Activated naive CD4-positive, alpha-beta T cell treated with anti-CD3 and anti-CD28 coated beads, Interleukin-2, amount 50 U/mL, for 16 hours (primary cell): ENCODE results near the gene PGGHG.
"Not testable (repeated sequence)": the region's sequence is repeated elsewhere in the genome, so short reads cannot be mapped to it uniquely, and the experiment has no call there.

ENCODE experiments used
- DNase-seq: peaks from one replicate; pipeline ENCODE4 v3.0.0-alpha.2; 2020

The PGGHG gene

DNA sequence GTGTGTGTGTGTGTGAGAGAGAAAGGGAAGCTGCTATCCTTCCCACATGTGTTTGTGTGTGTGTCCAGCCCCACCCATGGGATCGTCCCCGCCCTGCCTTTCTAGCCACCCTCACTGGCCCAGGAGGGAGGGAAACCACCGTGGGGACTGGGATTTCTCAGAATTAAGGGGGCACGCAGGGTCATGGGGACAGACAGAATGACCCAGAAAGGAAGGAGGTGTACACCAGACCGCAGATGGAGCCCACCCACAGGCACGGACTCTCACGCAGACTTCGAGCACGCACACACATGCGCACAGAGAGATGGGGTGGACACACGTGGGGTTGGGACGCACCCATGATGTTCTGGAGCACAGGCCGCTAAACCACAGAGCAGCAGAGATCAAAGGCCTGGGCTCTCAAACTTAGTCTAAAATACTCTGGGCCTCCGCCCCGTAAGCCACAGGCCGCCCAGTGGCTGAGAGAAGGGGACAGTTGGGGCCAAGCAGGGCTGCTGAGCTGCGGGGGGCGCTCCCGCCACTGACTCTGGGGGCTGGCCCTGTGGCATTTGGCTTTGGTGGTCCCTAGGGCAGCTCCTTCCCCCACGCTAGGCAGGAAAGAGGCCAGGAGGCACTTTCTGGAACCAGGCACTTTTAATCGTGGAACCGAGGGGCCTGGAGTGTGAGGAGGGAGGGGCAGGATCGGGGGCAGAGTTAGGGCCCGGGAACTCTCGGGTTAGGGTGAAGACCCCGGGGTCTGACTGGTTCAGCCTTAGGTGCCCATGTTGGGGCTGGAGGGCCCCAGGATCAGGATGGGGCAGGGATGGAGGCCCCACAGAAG is 8.9 kb downstream of the PGGHG start:
- peak; percentile 15 for DNase-seq

DNA sequence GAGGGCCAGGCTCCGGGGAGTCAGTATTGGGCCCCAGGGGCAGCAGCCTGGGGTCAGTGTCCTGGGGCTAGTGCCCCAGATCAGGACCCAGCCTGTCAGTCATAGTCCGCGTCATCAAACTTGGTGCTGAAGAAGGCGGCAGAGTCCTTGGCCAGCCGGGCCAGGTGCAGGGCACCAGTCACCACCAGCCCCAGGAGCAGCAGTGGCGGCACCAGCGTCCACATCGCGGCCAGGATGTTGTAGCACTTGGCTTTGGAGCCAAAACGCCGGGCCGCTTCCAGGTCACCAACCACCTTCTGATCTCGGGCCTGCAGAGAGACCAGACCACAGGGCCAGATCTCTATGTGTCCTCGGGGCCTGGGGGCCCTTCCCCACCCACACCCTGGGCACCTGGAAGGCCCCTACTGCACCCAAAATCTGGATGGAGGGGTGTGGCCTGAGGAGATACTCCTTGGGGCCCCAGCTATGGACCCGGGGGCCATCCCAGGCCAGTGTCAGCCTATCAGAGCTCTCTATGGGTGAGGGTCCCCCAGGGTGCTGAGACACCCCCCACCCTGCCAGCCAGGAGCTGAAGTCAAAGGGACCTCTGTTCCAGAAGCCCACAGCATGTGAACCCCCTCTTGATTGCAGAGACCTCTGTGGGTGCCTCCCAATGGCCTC is 9.6 kb downstream of the PGGHG start:
- peak; percentile 9 for DNase-seq

DNA sequence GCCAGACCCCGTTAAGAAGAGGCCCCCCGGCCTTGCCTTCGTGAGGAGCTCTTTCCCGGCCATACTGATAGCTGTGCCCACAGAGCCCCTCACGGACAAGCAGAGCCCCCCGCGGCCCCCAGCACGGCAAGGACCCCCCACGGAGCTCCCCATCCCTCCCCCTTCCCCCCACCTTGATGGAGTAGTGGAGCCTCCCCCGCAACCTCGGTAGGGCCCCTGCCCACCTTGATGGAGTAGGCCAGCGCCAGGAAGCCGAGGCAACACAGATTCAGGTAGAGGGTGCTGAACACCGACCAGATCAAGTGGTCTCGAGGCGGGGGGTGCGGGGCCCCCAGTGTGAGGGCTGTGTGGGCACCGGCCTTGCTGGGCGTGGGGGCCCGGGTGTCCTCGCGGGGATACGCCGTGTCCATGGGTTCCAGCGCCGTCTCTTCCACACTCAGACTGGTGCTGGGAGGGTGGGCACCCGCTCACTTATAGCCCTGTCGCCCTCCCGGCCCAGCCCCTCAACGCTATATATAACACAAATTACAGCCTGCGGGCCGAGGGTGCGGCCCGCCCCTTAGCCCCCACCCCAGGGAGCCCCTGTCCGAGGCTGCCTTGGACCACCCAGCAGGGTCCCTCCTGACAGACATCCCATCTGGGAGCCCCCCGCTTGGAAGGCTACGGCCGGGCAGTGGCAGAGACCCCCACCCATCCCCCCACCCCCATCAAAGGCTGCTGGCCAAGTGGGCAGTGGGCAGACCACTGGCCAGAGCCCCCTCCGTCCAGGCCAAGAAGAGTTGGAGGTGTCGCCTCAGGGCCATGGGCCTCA is 10.4 kb downstream of the PGGHG start, which contains the start of gene IFITM5:
TSS of gene IFITM5 (minus strand) at position 446 of the 811 bp plus-strand sequence. CDS start at position 410, 36 bp downstream.
- peak; percentile 10 for DNase-seq

DNA sequence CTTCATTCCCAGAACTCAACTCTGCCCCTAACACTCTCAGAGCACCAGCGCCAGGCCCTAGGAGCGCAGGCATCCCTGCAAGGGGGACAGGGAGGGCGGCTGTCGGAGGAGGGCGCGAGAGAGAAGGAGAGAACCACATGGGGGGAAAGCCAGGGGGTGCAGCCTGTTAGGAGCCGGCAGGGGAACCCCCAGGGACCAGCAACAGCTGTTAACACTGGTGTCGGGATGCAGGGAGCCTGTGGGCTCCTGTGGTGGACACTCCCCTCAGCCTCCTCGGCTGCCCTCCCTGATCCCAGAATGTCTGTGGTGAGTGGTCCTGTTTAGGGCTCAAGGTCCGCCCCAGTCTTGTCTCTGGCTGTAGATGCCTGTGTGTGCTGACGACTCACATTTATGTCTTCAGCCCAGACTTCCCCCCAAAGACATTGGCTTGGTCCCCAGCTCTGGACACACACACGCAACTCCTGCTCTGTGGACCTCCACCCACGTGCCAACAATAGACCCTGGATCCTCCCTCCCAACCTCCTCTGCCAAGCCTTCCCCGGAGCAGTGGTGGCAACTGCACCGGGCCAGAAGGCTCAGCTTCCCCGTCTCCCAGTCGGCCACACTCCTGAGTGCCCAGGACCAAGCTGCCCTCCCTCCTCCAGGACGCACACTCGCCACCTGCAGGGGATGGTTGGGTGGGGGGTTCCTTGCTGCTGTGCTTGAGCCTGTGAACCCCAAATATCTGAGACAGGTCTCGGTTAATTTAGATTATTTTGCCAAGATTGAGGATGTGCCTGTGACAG is 11.2 kb downstream of the PGGHG start:
- no peak for DNase-seq

DNA sequence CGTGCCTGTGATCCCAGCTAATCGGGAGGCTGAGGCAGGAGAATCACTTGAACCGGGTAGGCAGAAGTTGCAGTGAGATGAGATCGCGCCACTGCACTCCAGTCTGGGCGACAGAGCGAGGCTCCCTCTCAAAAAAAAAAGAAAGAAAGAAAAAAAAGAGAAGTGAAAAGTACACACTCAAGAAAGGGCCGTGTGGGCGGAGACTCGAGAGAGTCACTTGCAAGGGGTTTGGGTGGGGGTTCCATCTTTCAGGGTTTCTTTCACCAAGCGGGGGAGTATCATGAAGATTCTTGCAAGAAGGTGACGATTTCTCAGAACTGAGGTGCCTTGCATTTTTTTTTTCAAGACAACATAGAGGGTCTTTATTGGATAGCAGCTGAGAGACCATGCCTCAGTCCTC is 14.4 kb downstream of the PGGHG start:
- DNase-seq: no peak

DNA sequence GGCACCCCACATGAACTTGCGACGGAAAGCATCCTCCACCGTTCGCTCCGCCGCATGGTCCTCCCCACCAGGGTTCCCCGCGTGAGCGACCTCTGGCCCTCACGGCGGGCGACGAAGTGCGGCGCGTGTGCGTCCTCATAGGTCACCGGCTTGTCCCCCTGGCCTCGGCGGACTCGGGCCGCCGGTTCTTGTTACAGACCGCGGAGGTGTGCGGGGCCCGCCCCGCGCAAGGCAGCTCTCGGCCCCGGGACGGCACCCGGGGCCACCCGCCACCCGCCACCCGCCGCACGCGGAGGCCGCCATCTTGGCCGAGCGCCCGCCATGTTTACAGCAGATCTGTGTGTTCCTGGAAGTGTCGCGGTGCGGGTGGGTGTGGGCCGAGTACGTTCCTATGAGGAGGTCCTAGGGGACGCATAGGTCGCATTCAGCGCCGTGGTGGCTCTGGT is 15.2 kb downstream of the PGGHG start:
- no peak for DNase-seq

DNA sequence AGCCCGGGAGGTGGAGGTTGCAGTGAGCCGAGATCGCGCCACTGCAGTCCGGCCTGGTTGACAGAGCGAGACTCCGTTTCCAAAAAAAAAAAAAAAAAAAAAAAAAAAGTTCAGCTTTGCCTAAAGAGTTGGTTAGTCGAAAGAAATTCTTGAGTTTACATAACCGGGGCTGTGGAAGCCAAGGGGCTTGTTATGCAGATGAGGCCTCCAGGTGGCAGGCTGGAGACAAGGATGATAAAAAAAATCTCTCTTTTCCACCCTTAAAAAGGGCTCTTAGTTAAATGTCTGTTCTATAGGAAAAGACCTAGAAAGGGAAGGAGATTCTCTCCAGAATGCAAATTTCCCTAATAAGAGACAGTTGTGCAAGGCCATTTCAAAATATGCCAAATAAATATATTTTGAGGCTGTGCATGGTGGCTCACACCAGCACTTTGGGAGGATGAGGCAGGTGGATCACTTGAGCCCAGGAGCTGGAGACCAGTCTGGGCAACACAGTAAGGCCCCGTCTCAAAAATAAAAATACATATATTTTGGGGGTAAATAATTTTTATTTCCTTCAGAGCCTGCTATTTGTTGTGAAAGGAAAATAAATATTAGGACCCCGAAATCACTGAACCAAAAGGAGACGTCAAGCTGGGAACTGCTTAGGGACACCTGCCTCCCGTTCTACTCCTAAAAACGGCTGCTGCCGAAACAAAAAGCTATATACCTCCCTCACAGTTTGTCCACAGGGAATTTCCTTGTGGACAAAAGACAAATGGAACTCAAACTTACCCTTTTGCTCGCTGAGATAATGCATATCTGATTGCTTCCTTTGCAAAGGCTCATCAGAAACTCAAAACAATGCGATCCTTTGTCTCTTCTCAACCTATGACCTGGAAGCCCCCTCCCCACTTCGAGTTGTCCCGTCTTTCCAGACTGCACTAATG is 16.3 kb downstream of the PGGHG start:
- DNase-seq: peak; percentile 65

DNA sequence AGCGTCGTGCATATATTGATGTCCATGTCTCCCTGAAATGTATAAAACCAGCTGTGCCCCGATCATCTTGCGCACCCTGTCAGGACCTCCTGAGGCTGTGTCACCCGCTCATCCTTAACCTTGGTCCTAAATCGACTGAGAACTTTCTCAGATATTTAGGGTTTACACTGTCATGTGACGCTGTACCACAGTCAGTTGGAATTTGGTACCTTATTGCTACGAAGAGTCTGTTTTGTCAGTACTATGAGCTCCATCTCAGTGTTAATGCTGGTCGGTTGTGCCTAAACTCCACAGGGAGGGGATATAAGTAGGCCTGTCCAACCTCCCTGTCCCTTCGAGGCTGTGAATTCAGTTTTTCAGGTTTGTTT is 16.9 kb downstream of the PGGHG start:
- no peak for DNase-seq

DNA sequence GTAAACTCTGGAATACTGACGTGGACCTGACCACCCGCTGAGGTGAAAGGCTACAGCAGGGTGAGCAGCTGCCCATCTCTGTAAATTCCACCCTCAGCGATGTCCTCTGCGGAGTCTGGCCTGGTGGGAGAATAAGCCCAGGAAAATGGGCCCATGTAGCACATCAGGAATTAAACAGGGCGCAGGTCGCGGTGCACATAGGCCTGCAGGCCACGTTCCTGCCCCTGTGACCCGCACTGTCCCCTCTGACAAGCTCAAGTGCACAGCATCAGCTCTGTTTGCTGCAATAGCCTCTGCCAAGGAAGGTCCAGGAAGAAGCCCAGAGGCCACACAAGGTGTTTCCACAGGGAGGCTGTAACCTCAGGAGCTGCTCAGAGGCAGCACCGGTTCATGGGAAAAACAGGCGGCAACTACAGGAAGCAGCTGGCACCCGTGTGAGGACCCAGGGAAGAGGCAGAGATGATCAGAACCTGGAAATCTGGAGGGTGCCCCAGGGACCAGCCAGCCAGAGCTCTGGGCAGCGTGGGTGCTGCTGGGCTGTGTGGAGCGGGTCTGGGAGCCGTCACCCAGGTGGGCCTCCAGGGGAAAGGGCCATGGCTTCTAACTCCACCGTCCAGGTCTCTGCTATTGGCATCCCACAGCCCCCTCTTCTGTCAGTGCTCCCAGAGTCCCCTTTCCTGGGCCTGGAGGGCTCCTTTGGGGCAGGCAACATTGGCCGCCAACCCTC is 17.9 kb downstream of the PGGHG start:
- DNase-seq: no peak

DNA sequence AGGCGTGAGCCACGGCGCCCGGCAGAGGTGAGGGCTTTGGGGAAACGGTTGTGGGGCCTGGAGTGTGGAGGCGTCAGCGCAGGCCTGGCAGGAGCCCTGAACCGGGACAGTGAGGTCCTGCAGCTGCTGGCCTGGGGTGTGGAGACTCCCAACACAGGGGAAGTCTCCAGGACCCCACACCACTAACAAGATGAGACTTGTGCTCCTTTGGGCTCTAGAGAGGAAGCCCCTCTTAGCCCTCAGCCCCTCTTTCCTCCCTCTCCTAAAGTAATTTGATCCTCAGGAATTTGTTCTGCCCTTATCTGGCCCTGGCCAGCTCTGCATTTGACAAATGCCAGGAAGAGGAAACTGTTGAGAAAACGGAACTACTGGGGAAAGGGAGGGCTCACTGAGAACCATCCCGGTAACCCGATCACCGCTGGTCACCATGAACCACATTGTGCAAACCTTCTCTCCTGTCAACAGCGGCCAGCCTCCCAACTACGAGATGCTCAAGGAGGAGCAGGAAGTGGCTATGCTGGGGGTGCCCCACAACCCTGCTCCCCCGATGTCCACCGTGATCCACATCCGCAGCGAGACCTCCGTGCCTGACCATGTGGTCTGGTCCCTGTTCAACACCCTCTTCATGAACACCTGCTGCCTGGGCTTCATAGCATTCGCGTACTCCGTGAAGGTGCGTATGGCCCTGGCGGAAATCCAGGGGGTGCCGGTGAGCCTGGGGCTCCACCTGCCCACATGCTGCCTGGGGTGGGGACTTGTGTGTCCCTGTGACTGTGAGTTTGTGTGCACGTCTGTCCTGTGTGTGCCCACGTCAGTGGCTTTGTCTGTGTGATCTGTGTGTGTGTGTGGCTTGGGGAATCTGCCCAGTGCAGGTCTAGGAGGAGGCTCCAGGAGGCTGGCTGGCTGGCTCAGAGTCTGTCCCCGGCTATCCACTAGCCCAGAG is 19.1 kb downstream of the PGGHG start, which contains the start of gene IFITM2:
TSS of gene IFITM2 (plus strand) at position 51 of the 943 bp plus-strand sequence. CDS start at position 428, 377 bp downstream.
- not testable (repeated sequence) for DNase-seq

DNA sequence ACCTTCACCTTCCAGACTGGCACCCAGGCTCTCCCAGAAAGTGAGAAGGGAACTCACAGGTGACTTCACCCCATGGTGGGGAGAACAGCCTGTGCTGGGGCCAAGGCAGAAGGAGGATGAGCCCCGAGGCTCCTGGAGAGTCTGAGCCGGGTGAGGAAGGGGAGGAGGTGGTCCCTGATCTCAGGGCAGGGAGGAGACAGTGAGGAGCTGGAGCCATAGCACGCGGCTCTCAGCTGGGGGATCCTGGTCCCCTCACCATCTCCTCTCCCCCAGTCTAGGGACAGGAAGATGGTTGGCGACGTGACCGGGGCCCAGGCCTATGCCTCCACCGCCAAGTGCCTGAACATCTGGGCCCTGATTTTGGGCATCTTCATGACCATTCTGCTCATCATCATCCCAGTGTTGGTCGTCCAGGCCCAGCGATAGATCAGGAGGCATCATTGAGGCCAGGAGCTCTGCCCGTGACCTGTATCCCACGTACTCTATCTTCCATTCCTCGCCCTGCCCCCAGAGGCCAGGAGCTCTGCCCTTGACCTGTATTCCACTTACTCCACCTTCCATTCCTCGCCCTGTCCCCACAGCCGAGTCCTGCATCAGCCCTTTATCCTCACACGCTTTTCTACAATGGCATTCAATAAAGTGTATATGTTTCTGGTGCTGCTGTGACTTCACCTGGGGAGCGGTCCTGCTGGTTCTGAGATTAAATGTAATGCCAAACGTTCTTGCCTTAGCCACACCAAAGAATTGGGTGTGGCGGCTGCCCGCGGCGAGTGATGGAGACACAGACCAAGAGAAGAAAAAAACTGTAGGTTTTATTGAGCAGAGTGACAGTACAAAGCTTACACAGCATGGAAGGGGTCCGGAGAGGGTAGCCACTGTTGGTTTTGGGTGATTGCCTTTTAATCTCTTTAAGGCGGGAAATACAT is 20.1 kb downstream of the PGGHG start:
- DNase-seq: not testable (repeated sequence)

DNA sequence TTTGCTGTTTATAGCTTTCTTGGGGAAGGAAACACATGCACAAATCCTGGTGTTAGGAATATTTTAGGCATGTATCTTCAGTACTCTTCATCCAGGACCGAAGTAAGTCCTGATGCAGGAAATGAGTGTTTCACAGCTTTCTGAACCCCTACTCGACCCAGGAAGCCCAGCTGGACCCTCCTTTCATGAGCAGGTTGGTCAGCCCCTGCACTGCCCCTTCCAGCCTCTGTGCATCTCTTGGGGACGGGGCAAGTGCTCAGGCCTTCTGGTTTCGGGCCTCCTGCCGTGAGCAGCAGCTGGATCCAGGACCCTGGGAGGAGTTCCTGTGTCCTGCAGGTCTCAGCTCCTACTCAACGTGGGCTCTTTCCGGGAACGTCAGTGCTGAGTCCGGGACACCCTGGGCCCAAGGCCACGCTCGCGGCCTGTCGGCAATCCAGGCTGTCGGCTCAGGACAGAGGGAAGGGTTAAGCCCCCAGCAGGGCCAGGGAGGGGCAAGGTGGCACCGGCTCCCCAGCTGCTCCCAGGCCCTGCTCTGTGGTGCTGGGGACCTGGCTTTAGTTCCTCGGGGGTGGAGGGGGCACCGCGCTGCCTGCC is 21.1 kb downstream of the PGGHG start:
- not testable (repeated sequence) for DNase-seq

DNA sequence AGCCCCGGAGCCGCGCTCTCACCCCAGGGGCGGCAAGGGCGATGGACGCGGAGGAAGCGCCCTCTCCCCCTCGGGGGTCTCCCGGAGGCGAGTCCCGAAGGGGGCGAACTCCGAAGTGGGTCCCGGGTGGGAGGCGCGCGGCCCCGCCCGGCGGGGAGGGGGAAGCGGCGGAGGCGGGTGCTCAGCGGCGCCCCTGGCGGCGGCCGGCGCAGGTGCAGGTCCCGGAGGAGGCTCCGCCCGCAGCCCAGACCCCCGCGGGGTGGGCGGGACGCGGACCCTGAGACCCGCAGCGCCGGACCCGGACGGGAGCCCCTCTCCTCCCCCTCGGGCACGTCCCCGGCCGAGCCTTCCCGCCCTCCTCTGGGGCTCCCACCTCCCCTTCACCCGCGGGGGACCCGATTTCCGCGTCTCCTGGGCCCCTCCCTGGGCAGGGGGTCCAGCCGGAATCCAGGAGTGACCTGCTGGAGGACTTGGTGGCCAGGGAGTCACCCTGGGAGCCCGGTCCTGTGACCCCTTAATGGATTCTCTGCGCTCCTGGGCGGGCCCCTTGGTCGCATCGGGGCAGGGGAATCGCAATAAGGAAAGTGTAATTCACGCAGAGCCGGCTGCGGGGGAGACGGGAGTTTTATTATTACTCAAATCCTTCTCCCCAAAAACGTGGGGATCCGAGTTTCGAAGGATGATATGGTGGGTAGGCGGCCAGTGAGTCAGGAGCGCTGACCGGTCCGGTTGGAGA is 22.3 kb downstream of the PGGHG start:
- DNase-seq: not testable (repeated sequence)

DNA sequence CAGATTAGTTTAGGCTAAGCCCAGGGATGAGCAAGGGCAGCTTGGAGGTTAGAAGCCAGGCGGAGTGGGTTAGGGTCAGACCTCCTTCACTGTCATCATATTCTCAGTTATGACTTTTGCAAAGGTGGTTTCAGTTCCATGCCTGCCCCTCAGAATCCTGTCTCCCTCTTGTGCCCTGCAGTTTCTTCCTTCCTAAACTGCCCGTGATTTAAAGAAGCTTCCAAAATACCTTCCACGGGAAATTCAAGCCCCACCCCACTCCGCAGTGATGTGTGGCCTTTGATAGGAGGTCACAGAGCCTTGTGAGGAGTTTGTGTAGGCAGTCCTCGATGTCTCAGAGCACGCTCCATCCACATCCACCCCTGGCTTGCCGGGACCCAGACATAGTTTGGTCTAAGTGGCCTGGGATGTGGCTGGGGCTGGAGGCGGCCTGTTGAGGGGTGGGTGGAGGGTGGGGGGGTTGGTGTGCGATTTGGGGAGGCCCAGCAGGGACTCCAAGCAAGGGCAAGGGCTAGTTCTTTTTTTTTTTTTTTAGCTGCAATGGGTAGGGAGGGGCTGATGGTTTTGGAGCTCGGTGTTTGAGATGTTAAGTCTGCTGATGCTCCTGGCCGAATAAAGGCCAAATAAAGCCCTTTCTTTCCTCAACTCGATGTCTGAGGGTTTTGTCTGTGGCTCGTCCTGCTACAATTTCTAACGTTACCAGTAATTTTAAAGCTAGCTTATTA is 23.3 kb downstream of the PGGHG start:
- no peak for DNase-seq

DNA sequence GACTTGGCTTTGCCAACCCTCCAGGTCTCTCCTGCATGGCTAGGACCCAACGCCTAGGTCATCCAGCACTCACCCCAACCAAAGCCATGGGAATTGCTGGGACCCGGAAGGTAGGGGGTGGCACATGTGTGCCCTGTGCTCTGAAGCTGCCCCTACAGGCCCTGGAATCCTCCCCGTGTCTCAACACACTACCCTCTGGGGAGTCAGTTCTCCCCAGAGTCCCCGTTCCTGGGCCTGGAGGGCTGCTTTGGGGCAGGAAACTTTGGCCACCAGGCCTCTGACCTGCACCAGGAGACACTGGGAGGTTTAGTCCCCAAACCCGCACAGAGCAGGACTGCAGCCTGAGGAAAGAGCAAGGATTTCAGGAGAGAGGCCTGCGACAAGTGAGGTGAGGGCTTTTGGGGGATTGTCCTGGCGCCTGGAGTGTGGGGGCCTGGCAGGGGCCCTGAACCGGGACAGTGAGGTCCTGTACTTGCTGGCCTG is 24.4 kb downstream of the PGGHG start:
- DNase-seq: no peak
